HCT116 (cell line): ENCODE data around the gene HEXIM1. TPM values are rescaled to one million over a fixed set of nuclear protein-coding genes. Genes with fewer than 3 reads are reported as not detected.

Source experiments
- ATAC-seq: fragments of 200-7000 bp; cut with Tn5 transposase; 2 replicates; pipeline ENCODE4 v1.9.1; 2020; ENCODE audit warnings: mild to moderate bottlenecking, moderate library complexity
- BruUV-seq: library from RNA; stranded (reverse); fragments of 400-500 nt; replicated peaks from 2 replicates; lab custom pipeline; 2021; lab: Mats Ljungman, UMichigan
- CTCF ChIA-PET: fragments of 300-600 bp; sonication (Branson Sonifier 250); formaldehyde crosslinking; loops from one replicate; lab custom pipeline; 2021; ENCODE audit warnings: antibody characterized with exemption; lab: Charles Lee
- POLR2A ChIA-PET: fragments of 300-600, 350-600 bp; sonication (Branson Sonifier 250); formaldehyde crosslinking; loops from one replicate; lab custom pipeline; 2021; ENCODE audit warnings: antibody characterized with exemption; lab: Charles Lee
- RAD21 ChIA-PET, 2 experiments: fragments of 300-600 bp; sonication (Branson Sonifier 250); formaldehyde crosslinking; loops; one replicate each; lab custom pipeline; 2023; ENCODE audit warnings: low total read pairs in 2 of 2; ENCODE audit not compliant: uncharacterized antibody in 2 of 2, unreplicated experiment in 2 of 2, low non-redundant PET in 1 of 2; lab: Charles Lee
- DNase-seq: peaks from one replicate; pipeline ENCODE4 v3.0.0-alpha.2; 2010; ENCODE audit warnings: low read depth, low spot score
- H2AFZ ChIP-seq: fragments of 200-600 bp; shearing (Covaris generic), sonication (generic); 2 replicates; pipeline ENCODE4 v1.6.1; 2017; ENCODE audit warnings: low read depth, mixed run types, mixed read lengths, antibody characterized with exemption, low read length; ENCODE audit not compliant: poor library complexity, severe bottlenecking
- H3K27ac ChIP-seq: 2 replicates; pipeline ENCODE4 v1.5.1; 2012; ENCODE audit warnings: low read depth, low read length
- H3K27me3 ChIP-seq: fragments of 200-600 bp; sonication (generic); 2 replicates; pipeline ENCODE4 v1.6.1; 2016; ENCODE audit warnings: mixed run types, low read length, mixed read lengths; ENCODE audit not compliant: insufficient read depth
- H3K36me3 ChIP-seq, 2 experiments: fragments of 200-500 bp in 1 of 2; fragments of 200-600 bp in 1 of 2; sonication (Bioruptor generic) in 1 of 2; sonication (generic) in 1 of 2; 2 replicates each; pipeline versions ENCODE4 v1.5.1 to v1.6.1; 2014 to 2016; ENCODE audit warnings: low read length in 2 of 2, inconsistent platforms in 1 of 2, mixed read lengths in 1 of 2, mixed run types in 1 of 2; ENCODE audit not compliant: insufficient read depth in 2 of 2, control insufficient read depth in 1 of 2
- H3K4me1 ChIP-seq, 2 experiments: fragments of 200-600 bp in 1 of 2; sonication (generic) in 1 of 2; 2 replicates each; pipeline versions ENCODE4 v1.5.1 to v1.6.1; 2012 to 2017; ENCODE audit warnings: low read length in 2 of 2, inconsistent platforms in 1 of 2, mild to moderate bottlenecking in 1 of 2, mixed read lengths in 1 of 2, mixed run types in 1 of 2, moderate library complexity in 1 of 2; ENCODE audit not compliant: insufficient read depth in 2 of 2, control insufficient read depth in 1 of 2
- H3K4me2 ChIP-seq: fragments of 200-600 bp; sonication (generic); 2 replicates; pipeline ENCODE4 v1.6.1; 2017; ENCODE audit warnings: mixed run types, low read length, mixed read lengths
- H3K4me3 ChIP-seq, 2 experiments: fragments of 200-600 bp in 1 of 2; sonication (generic) in 1 of 2; replicated peaks in 1 of 2; 2 replicates each; pipeline ENCODE4 v1.5.1; 2011 to 2016; ENCODE audit warnings: low read length in 2 of 2, control low read depth in 1 of 2, low read depth in 1 of 2, mild to moderate bottlenecking in 1 of 2, mixed read lengths in 1 of 2, mixed run types in 1 of 2
- H3K79me2 ChIP-seq: fragments of 200-600 bp; sonication (generic); 2 replicates; pipeline ENCODE4 v1.6.1; 2017; ENCODE audit warnings: mild to moderate bottlenecking, mixed run types, low read length, moderate library complexity, mixed read lengths; ENCODE audit not compliant: insufficient read depth
- H3K9ac ChIP-seq: fragments of 200-600 bp; sonication (generic); 2 replicates; pipeline ENCODE4 v1.6.1; 2016; ENCODE audit warnings: low read length, mixed read lengths
- H3K9me2 ChIP-seq: fragments of 200-600 bp; sonication (generic), shearing (Covaris generic); 2 replicates; pipeline ENCODE4 v1.6.1; 2017; ENCODE audit warnings: mixed run types, mild to moderate bottlenecking, moderate library complexity; ENCODE audit not compliant: insufficient read depth
- H3K9me3 ChIP-seq, 2 experiments: fragments of 200-500 bp in 1 of 2; fragments of 200-600 bp in 1 of 2; sonication (Bioruptor generic) in 1 of 2; sonication (generic) in 1 of 2; 2 replicates each; pipeline ENCODE4 v1.6.1; 2014 to 2017; ENCODE audit warnings: low read length in 2 of 2, mixed read lengths in 2 of 2, inconsistent platforms in 1 of 2, low read depth in 1 of 2, mild to moderate bottlenecking in 1 of 2, mixed run types in 1 of 2, moderate library complexity in 1 of 2; ENCODE audit not compliant: control insufficient read depth in 1 of 2, insufficient read depth in 1 of 2
- H4K20me1 ChIP-seq: fragments of 200-600 bp; sonication (generic), shearing (Covaris generic); 2 replicates; pipeline ENCODE4 v1.6.1; 2017; ENCODE audit warnings: mixed run types, mild to moderate bottlenecking, moderate library complexity; ENCODE audit not compliant: insufficient read depth
- CBX3 ChIP-seq: IDR thresholded peaks from 2 replicates; pipeline ENCODE4 v1.6.1; 2012; ENCODE audit warnings: low read depth
- CEBPB ChIP-seq: IDR thresholded peaks from 2 replicates; pipeline ENCODE4 v1.6.1; 2012; ENCODE audit warnings: low read depth
- EGR1 ChIP-seq: IDR thresholded peaks from 2 replicates; pipeline ENCODE4 v1.6.1; 2012; ENCODE audit warnings: low read depth
- ELF1 ChIP-seq: IDR thresholded peaks from 2 replicates; pipeline ENCODE4 v1.6.1; 2012; ENCODE audit warnings: low read depth, borderline replicate concordance
- EZH2 ChIP-seq: fragments of 200-600 bp; sonication (generic); IDR thresholded peaks from 2 replicates; pipeline ENCODE4 v1.6.1; 2017; ENCODE audit warnings: antibody characterized with exemption, mixed run types
- EZH2phosphoT487 ChIP-seq: fragments of 200-600 bp; IDR thresholded peaks from 2 replicates; pipeline ENCODE4 v1.6.1; 2018; ENCODE audit warnings: antibody characterized with exemption, borderline replicate concordance
- FOSL1 ChIP-seq: IDR thresholded peaks from 2 replicates; pipeline ENCODE4 v1.6.1; 2012; ENCODE audit warnings: low read depth
- JUND ChIP-seq: IDR thresholded peaks from 2 replicates; pipeline ENCODE4 v1.6.1; 2012
- MAX ChIP-seq: IDR thresholded peaks from 2 replicates; pipeline ENCODE4 v1.6.1; 2012
- POLR2A ChIP-seq: IDR thresholded peaks from 2 replicates; pipeline ENCODE4 v1.7.0; 2011; ENCODE audit warnings: borderline replicate concordance; ENCODE audit not compliant: insufficient read depth, insufficient read length; ENCODE audit errors: extremely low read depth
- POLR2AphosphoS5 ChIP-seq: IDR thresholded peaks from 2 replicates; pipeline ENCODE4 v1.6.1; 2011; ENCODE audit warnings: mild to moderate bottlenecking, low read depth, low read length, moderate library complexity
- RAD21 ChIP-seq: IDR thresholded peaks from 2 replicates; pipeline ENCODE4 v1.6.1; 2012; ENCODE audit warnings: low read depth, mild to moderate bottlenecking
- REST ChIP-seq: IDR thresholded peaks from 2 replicates; pipeline ENCODE4 v1.6.1; 2012; ENCODE audit warnings: low read depth
- SIN3A ChIP-seq: IDR thresholded peaks from 2 replicates; pipeline ENCODE4 v1.6.1; 2012; ENCODE audit warnings: low read depth
- SP1 ChIP-seq: IDR thresholded peaks from 2 replicates; pipeline ENCODE4 v1.6.1; 2012; ENCODE audit warnings: low read depth
- SRF ChIP-seq: IDR thresholded peaks from 2 replicates; pipeline ENCODE4 v1.6.1; 2012; ENCODE audit warnings: low read depth
- TCF7L2 ChIP-seq: IDR thresholded peaks from 2 replicates; pipeline ENCODE4 v1.7.0; 2011; ENCODE audit warnings: borderline replicate concordance, inconsistent platforms; ENCODE audit not compliant: insufficient read depth, insufficient read length; ENCODE audit errors: extremely low read depth
- YY1 ChIP-seq: IDR thresholded peaks from 2 replicates; pipeline ENCODE4 v1.6.1; 2011; ENCODE audit warnings: low read length, low read depth, moderate library complexity, mild to moderate bottlenecking; ENCODE audit not compliant: insufficient replicate concordance; ENCODE audit errors: extremely low read depth
- ZFX ChIP-seq: fragments of 450-650 bp; IDR thresholded peaks from 2 replicates; pipeline ENCODE4 v1.6.1; 2017
- ZNF274 ChIP-seq: fragments of 200-500 bp; sonication (Bioruptor generic); IDR thresholded peaks from 2 replicates; pipeline ENCODE4 v1.6.1; 2014; ENCODE audit warnings: mild to moderate bottlenecking, low read depth, low read length, inconsistent platforms
- intact Hi-C: fragments of 100-400 bp; cut with micrococcal nuclease; formaldehyde crosslinking; loops from 2 replicates; pipeline ENCODE4 v1.10.0; 2022
- total RNA-seq: library from RNA; stranded (reverse); gene quantifications from one replicate; pipeline ENCODE4 v1.2.1, GENCODE V29; 2021; ENCODE audit not compliant: unreplicated experiment
- TF ChIP-seq, protein P1 (sequence below), 3 experiments: fragments of 200-600 bp in 1 of 3; sonication (generic) in 1 of 3; IDR thresholded peaks in 2 of 3; conservative IDR thresholded peaks in 1 of 3; 2 replicates each; pipeline ENCODE4 v1.5.1; 2012 to 2017; ENCODE audit warnings: low read depth in 2 of 3, low read length in 2 of 3, antibody characterized with exemption in 1 of 3, borderline replicate concordance in 1 of 3, control low read depth in 1 of 3, mild to moderate bottlenecking in 1 of 3, mixed read lengths in 1 of 3, mixed run types in 1 of 3, moderate library complexity in 1 of 3; ENCODE audit not compliant: insufficient read depth in 1 of 3
- TF ChIP-seq, protein P2 (sequence below): IDR thresholded peaks from 2 replicates; pipeline ENCODE4 v1.6.1; 2012

HEXIM1 gene
- total RNA-seq, 1 experiment from 2014 or later, result 58.0 TPM

DNA sequence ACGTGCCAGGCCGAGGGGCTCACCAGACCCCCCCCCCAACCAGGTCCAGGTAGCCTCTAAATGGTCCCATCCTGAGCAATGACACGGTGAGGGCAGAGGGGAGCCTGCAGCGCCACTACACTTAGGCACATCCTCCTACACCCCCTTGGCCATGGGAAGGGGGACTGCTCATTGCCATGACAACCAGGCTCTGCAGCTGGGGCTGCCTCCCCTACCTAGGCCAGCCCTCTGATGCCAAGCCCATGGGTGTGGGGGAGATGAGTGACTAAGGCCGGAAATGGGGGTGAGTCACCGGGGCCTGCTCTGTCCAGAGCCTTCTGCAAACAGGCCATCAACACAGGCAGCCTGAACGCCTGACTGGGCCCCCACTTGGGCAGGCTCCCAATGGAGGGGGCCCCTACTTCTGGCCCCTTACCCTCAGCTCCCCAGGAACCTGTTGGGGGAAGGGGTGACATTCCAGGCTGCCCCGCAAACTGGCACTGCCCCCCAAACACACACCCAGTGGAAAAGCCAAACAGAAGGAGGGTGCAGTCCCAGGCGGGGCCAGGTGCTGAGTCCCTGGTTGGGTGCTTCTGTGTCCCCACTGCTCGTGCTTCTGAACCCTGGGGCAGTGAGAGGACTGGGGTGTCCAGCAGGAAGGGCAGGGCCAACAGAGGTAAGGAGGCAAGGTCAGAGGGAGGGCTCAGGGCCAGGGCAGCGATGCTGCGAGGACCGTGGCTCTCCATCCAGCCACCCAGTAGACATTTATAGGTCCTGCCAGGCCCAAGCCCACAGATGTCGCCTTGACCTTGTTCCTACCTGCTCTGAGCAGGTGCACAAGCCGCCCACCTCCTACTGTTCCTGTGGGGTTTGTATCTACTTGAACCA is 24.1 kb upstream of the HEXIM1 start:
- no peaks in the 10 kb centered on the region for H4K20me1 ChIP-seq
- 0 out of 4 replicates have a peak, but pooled peaks cover 0 to 3% of the 10 kb centered on the region in 2 experiments for H3K36me3 ChIP-seq
- H3K9me2 ChIP-seq, result no peaks in the 10 kb centered on the region
- CTCF ChIA-PET, result interaction anchor here (1.0 to 3.3 kb wide), 2 partner anchors 11 to 73 kb away, joined by 3 to 18 read pairs; partner anchors contain the start of gene ACBD4
- peak overlapping the region; percentile 32 to 57 for H3K4me3 ChIP-seq
- ATAC-seq, result peak; percentile 76
- peak overlapping the region; percentile 64 for H3K9ac ChIP-seq
- TSS peak; percentile 52 for BruUV-seq
- peak overlapping the region; percentile 97 for H3K27ac ChIP-seq
- peaks cover 61% of the 10 kb centered on the region for H3K79me2 ChIP-seq
- H3K4me2 ChIP-seq, result peak overlapping the region; percentile 94
- intact Hi-C loops, result no loop called here
- RAD21 ChIA-PET, result no interaction called here
- no peak overlapping the region for H2AFZ ChIP-seq
- POLR2A ChIA-PET, result interaction anchor here (1.5 to 1.6 kb wide), 2 partner anchors 11 to 24 kb away, joined by 3 to 4 read pairs; partner anchors contain the start of genes ACBD4 and HEXIM1
- DNase-seq, result peak; percentile 69
- H3K27me3 ChIP-seq, result no peaks in the 10 kb centered on the region
- H3K4me1 ChIP-seq, result peaks cover 68 to 74% of the 10 kb centered on the region in 2 experiments
- no peaks in the 10 kb centered on the region for H3K9me3 ChIP-seq
- TF ChIP-seq REST, result no peak
- no peak for TF ChIP-seq POLR2A
- peak; percentile 60 for TF ChIP-seq ZFX
- no peak for TF ChIP-seq EZH2phosphoT487
- TF ChIP-seq ELF1, result no peak
- peak; percentile 97 for TF ChIP-seq FOSL1
- TF ChIP-seq, protein P1, sequence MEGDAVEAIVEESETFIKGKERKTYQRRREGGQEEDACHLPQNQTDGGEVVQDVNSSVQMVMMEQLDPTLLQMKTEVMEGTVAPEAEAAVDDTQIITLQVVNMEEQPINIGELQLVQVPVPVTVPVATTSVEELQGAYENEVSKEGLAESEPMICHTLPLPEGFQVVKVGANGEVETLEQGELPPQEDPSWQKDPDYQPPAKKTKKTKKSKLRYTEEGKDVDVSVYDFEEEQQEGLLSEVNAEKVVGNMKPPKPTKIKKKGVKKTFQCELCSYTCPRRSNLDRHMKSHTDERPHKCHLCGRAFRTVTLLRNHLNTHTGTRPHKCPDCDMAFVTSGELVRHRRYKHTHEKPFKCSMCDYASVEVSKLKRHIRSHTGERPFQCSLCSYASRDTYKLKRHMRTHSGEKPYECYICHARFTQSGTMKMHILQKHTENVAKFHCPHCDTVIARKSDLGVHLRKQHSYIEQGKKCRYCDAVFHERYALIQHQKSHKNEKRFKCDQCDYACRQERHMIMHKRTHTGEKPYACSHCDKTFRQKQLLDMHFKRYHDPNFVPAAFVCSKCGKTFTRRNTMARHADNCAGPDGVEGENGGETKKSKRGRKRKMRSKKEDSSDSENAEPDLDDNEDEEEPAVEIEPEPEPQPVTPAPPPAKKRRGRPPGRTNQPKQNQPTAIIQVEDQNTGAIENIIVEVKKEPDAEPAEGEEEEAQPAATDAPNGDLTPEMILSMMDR (IDR thresholded peaks at IDR 0.05 in 2 of 3, conservative IDR thresholded peaks at IDR 0.05 in 1 of 3; ENCODE audit: borderline replicate concordance in 1 of 3, insufficient read depth in 1 of 3, low read depth in 2 of 3, low read length in 2 of 3), result no peak
- TF ChIP-seq, protein P2, sequence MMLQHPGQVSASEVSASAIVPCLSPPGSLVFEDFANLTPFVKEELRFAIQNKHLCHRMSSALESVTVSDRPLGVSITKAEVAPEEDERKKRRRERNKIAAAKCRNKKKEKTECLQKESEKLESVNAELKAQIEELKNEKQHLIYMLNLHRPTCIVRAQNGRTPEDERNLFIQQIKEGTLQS, result no peak
- TF ChIP-seq MAX, result peak; percentile 50; the same call in 1 of the 2 replicates
- TF ChIP-seq SRF, result no peak
- TF ChIP-seq TCF7L2, result no peak
- TF ChIP-seq RAD21, result no peak
- peak; percentile 88 for TF ChIP-seq SP1
- TF ChIP-seq CBX3, result no peak
- no peak for TF ChIP-seq ZNF274
- no peak for TF ChIP-seq CEBPB
- TF ChIP-seq JUND, result peak; percentile 95
- peak; percentile 39 for TF ChIP-seq YY1
- no peak for TF ChIP-seq EGR1
- no peak for TF ChIP-seq SIN3A
- no peak for TF ChIP-seq EZH2
- peak; percentile 78 for TF ChIP-seq POLR2AphosphoS5
